ENCODE data around the gene TSPO. TPM values are rescaled to one million over a fixed set of nuclear protein-coding genes. Genes with fewer than 3 reads are reported as not detected.

Gene TSPO
- polyA plus RNA-seq, 3 donors: 491 to 2,663 (median 2,230) TPM

GRCh38 chr22:43209971-43210370, 58.6 kb downstream of the TSPO start:
- no peak for TF ChIP-seq CTCF (IDR thresholded peaks at IDR 0.05)
- no peak overlapping the region for H3K27ac Mint-ChIP-seq
- H3K27me3 Mint-ChIP-seq (ENCODE audit: low read depth in 3 of 3): peaks cover 0 to 10% (median 2%) of the 10 kb centered on the region in 3 donors
- no peak overlapping the region for H3K4me3 Mint-ChIP-seq
- no peak overlapping the region for H3K4me2 ChIP-seq (replicated peaks; ENCODE audit: extremely low read depth, low read length, poor library complexity, severe bottlenecking)
- no peaks in the 10 kb centered on the region for H3K9me3 ChIP-seq (replicated peaks in 1 of 2; ENCODE audit: control insufficient read depth in 1 of 2, insufficient read depth in 1 of 2, low read length in 2 of 2)
- H3K4me1 ChIP-seq (ENCODE audit: control insufficient read depth in 1 of 2, insufficient read depth in 2 of 2, low read length in 2 of 2): no peaks in the 10 kb centered on the region
- H3K36me3 ChIP-seq (replicated peaks in 1 of 2; ENCODE audit: control insufficient read depth in 1 of 2, insufficient read depth in 2 of 2, low read length in 2 of 2): no peaks in the 10 kb centered on the region
- H3K4me3 ChIP-seq (replicated peaks in 1 of 3; ENCODE audit: low read depth in 2 of 3, low read length in 3 of 3): no peak overlapping the region
- WGBS (ENCODE audit: insufficient coverage): 92% methylated on average over 22 of the region's 22 CpGs
- H3K79me2 ChIP-seq (ENCODE audit: insufficient read depth, low read length): no peaks in the 10 kb centered on the region
- no peaks in the 10 kb centered on the region for H3K36me3 Mint-ChIP-seq
- DNase-seq: no peak
- peaks cover 2% of the 10 kb centered on the region for H3K4me1 Mint-ChIP-seq
- no peak overlapping the region for H3K9ac ChIP-seq (ENCODE audit: insufficient read depth, low read length, poor library complexity, severe bottlenecking)
- no peaks in the 10 kb centered on the region for H3K27me3 ChIP-seq (ENCODE audit: control insufficient read depth in 2 of 2, insufficient read depth in 2 of 2, low read length in 2 of 2)
- no peak overlapping the region for H3K27ac ChIP-seq (ENCODE audit: low read depth in 1 of 2, low read length in 2 of 2)
- no peaks in the 10 kb centered on the region for H3K9me3 Mint-ChIP-seq
- intact Hi-C loops (cut with micrococcal nuclease): no loop called here
- H4K20me1 ChIP-seq (ENCODE audit: insufficient read depth, low read length): no peaks in the 10 kb centered on the region
- no peak overlapping the region for H2AFZ ChIP-seq (ENCODE audit: insufficient read depth, low read depth, low read length, poor library complexity, severe bottlenecking)

GRCh38 chr22:43210631-43211515, 59.5 kb downstream of the TSPO start:
- WGBS (ENCODE audit: insufficient coverage): 94% methylated on average over 26 of the region's 34 CpGs

More at GRCh38 chr22:43210631-43211515, 59.5 kb downstream of the TSPO start:
- intact Hi-C loops (cut with micrococcal nuclease): no loop called here
- Histone ChIP-seq H3K27ac (ENCODE audit: low read depth in 1 of 2, low read length in 2 of 2) (no peak overlapping the region), H3K4me2 (replicated peaks; ENCODE audit: extremely low read depth, low read length, poor library complexity, severe bottlenecking) (no peak overlapping the region), H3K27me3 (ENCODE audit: control insufficient read depth in 2 of 2, insufficient read depth in 2 of 2, low read length in 2 of 2) (no peaks in the 10 kb centered on the region), H3K4me3 (replicated peaks in 1 of 3; ENCODE audit: low read depth in 2 of 3, low read length in 3 of 3) (no peak overlapping the region), H3K4me1 (ENCODE audit: control insufficient read depth in 1 of 2, insufficient read depth in 2 of 2, low read length in 2 of 2) (no peaks in the 10 kb centered on the region), H2AFZ (ENCODE audit: insufficient read depth, low read depth, low read length, poor library complexity, severe bottlenecking) (no peak overlapping the region), H3K79me2 (ENCODE audit: insufficient read depth, low read length) (no peaks in the 10 kb centered on the region), H3K36me3 (replicated peaks in 1 of 2; ENCODE audit: control insufficient read depth in 1 of 2, insufficient read depth in 2 of 2, low read length in 2 of 2) (no peaks in the 10 kb centered on the region), H3K9ac (ENCODE audit: insufficient read depth, low read length, poor library complexity, severe bottlenecking) (no peak overlapping the region), H3K9me3 (replicated peaks in 1 of 2; ENCODE audit: control insufficient read depth in 1 of 2, insufficient read depth in 1 of 2, low read length in 2 of 2) (no peaks in the 10 kb centered on the region), H4K20me1 (ENCODE audit: insufficient read depth, low read length) (no peaks in the 10 kb centered on the region)
- Mint-ChIP-seq H3K4me1 (peaks cover 2% of the 10 kb centered on the region), H3K27me3 (ENCODE audit: low read depth in 3 of 3) (peaks cover 0 to 10% (median 5%) of the 10 kb centered on the region in 3 donors), H3K36me3 (no peaks in the 10 kb centered on the region), H3K9me3 (no peaks in the 10 kb centered on the region), H3K27ac (no peak overlapping the region), H3K4me3 (no peak overlapping the region)
- no peak for TF ChIP-seq CTCF (IDR thresholded peaks at IDR 0.05)
- DNase-seq: no peak
